Mononuclear cell (primary cell): ENCODE data around the gene NCBP3. TPM values are rescaled to one million over a fixed set of nuclear protein-coding genes. Genes with fewer than 3 reads are reported as not detected.

ENCODE experiments used
- H3K27me3 ChIP-seq: 2 replicates; pipeline ENCODE4 v1.6.0; 2011; ENCODE audit warnings: low read length, control low read depth; ENCODE audit not compliant: insufficient read depth
- H3K4me1 ChIP-seq: 2 replicates; pipeline ENCODE4 v1.5.1; 2011; ENCODE audit warnings: mild to moderate bottlenecking, low read length, control low read depth; ENCODE audit not compliant: insufficient read depth
- H3K4me3 ChIP-seq: 2 replicates; pipeline ENCODE4 v1.5.1; 2011; ENCODE audit warnings: mild to moderate bottlenecking, low read length, moderate library complexity
- H3K9me3 ChIP-seq: 2 replicates; pipeline ENCODE4 v1.5.1; 2011; ENCODE audit warnings: low read depth, mild to moderate bottlenecking, control low read depth, low read length
- total RNA-seq: library from RNA; depleted of rRNA; stranded (reverse); fragments of >200 nt; gene quantifications from one replicate; pipeline ENCODE4 v1.2.3, GENCODE V29; 2012

Gene NCBP3
- total RNA-seq, 1 donor = 24.1 TPM

- no peaks in the 10 kb centered on the region for H3K27me3 ChIP-seq
- H3K4me3 ChIP-seq = no peak overlapping the region
- H3K4me1 ChIP-seq = peaks cover 29% of the 10 kb centered on the region
- no peaks in the 10 kb centered on the region for H3K9me3 ChIP-seq
Observed at GRCh38 chr17:3759597-3760216, 86.3 kb downstream of the NCBP3 start.

- Histone ChIP-seq H3K27me3 (no peaks in the 10 kb centered on the region), H3K4me3 (no peak overlapping the region), H3K4me1 (peaks cover 23% of the 10 kb centered on the region), H3K9me3 (no peaks in the 10 kb centered on the region)
Observed at GRCh38 chr17:3755335-3756030, 90.6 kb downstream of the NCBP3 start.

DNA sequence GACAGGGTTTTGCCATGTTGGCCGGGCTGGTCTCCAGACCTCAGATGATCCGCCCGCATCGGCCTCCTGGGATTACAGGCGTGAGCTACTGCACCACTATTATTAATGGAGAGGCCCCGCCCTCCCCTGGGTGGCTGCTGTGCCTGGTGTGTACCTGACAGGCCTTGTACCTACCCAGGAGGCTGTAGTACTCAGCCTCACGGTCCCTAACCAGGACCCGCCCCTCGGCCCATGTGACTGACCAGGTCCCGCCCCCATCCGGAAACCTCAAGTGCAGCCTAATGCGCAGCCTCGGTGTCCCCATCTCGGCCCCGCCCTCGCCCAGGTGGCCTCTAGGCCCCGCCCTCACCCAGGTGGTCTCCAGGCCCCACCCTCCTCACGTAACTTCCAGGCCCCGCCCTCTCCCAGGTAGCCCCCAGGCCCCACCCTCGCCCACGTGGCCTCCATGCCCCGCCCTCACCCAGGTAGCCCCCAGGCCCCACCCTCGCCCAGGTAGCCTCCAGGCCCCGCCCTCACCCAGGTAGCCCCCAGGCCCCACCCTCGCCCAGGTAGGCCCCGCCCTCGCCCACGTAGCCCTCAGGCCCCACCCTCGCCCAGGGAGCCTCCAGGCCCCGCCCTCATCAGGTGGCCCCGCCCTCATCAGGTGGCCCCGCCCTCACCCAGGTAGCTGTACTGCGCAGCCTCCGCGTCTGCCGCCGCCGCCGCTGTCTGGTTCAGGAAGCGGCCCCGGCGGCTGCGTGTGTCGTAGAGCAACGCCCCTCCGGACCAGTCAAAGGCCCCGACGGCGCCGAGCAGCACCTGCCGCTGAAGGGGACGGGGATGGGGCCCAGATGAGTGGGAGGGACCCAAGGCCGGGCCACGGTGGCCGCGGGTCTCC is 91.3 kb downstream of the NCBP3 start:
- Histone ChIP-seq H3K9me3 (no peaks in the 10 kb centered on the region), H3K4me1 (peaks cover 31% of the 10 kb centered on the region), H3K27me3 (no peaks in the 10 kb centered on the region), H3K4me3 (no peak overlapping the region)

GRCh38 chr17:3754066-3754457 is 92.0 kb downstream of the NCBP3 start:
- Histone ChIP-seq H3K9me3 (no peaks in the 10 kb centered on the region), H3K4me1 (peaks cover 31% of the 10 kb centered on the region), H3K27me3 (no peaks in the 10 kb centered on the region), H3K4me3 (no peak overlapping the region)

DNA sequence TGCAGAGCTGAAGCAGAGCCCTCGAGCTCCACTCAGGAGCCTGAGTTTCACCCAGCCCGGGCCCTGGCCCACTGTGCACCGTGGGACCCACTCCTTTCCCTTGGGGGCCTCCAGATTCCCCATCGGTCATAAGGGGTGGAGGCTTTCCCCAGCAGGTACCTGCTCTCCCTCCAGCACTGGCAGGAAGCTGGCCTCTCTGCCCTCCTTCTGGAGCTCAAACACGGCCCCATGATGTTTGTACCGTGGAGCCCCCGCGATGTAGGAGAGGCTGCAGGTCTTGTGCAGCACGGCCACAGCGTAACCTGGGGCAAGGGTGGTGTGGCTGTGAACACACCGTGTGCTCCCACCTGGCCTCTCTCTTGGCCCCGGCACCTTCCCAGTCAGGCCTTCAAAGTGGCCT is 92.4 kb downstream of the NCBP3 start:
- no peaks in the 10 kb centered on the region for H3K27me3 ChIP-seq
- no peaks in the 10 kb centered on the region for H3K9me3 ChIP-seq
- peaks cover 31% of the 10 kb centered on the region for H3K4me1 ChIP-seq
- no peak overlapping the region for H3K4me3 ChIP-seq

Other genes with a start within 250 kb of the NCBP3 start
- gene TRPV1, start 236.8 kb downstream of the NCBP3 start, total RNA-seq = 1.2 TPM
- 4.7 TPM for gene SHPK, start 210.0 kb downstream of the NCBP3 start, total RNA-seq
- gene CTNS, start 209.5 kb downstream of the NCBP3 start, total RNA-seq = 4.5 TPM
- gene TAX1BP3, start 177.7 kb downstream of the NCBP3 start, total RNA-seq = 25.4 TPM
- 15.5 TPM for gene EMC6, start 177.4 kb downstream of the NCBP3 start, total RNA-seq
- 15.6 TPM for gene P2RX5, start 150.1 kb downstream of the NCBP3 start, total RNA-seq
- 0.52 TPM for gene HASPIN, start 122.3 kb downstream of the NCBP3 start, total RNA-seq
- gene ITGAE, start 45.1 kb downstream of the NCBP3 start, total RNA-seq = 23.1 TPM
- gene CAMKK1, start 46.8 kb upstream of the NCBP3 start, total RNA-seq = 5.4 TPM
- 31.6 TPM for gene P2RX1, start 70.2 kb upstream of the NCBP3 start, total RNA-seq
- 76.6 TPM for gene ATP2A3, start 118.2 kb upstream of the NCBP3 start, total RNA-seq